CD4-positive, alpha-beta T cell treated with Interleukin-2 at 100 ng/mL for 4 hours (primary cell): Measurements from ENCODE around the gene CHRNE.
"Not testable (repeated sequence)": the region's sequence is repeated elsewhere in the genome, so short reads cannot be mapped to it uniquely, and the experiment has no call there.

Experiments
- DNase-seq: peaks from one replicate; pipeline ENCODE4 v3.0.0-alpha.2; 2020; ENCODE audit warnings: low spot score

Gene CHRNE

GRCh38 chr17:4906642-4907041, 3.7 kb upstream of the CHRNE start:
- DNase-seq = not testable (repeated sequence)

- DNase-seq = no peak
Observed at GRCh38 chr17:4902540-4902939, 358 bp downstream of the CHRNE start.

- no peak for DNase-seq
Observed at GRCh38 chr17:4901648-4902344, 1.1 kb downstream of the CHRNE start.

- no peak for DNase-seq
Observed at GRCh38 chr17:4901108-4901647, 1.7 kb downstream of the CHRNE start.

- peak; percentile 56 for DNase-seq
Observed at GRCh38 chr17:4900231-4901107, 2.4 kb downstream of the CHRNE start.

GRCh38 chr17:4899341-4900230, 3.3 kb downstream of the CHRNE start, which contains the start of gene C17orf107:
Gene C17orf107, plus strand, starts transcription at chr17:4899536. Its CDS starts 227 bp downstream, at chr17:4899763.
- DNase-seq = peak; percentile 84

GRCh38 chr17:4898927-4899326, 4.0 kb downstream of the CHRNE start:
- DNase-seq = no peak

GRCh38 chr17:4898351-4898750, 4.5 kb downstream of the CHRNE start:
- DNase-seq = no peak

GRCh38 chr17:4897785-4898184, 5.1 kb downstream of the CHRNE start:
- DNase-seq = no peak

- no peak for DNase-seq
Observed at GRCh38 chr17:4897198-4897687, 5.7 kb downstream of the CHRNE start.

- DNase-seq = no peak
Observed at GRCh38 chr17:4896332-4897197, 6.3 kb downstream of the CHRNE start.

- DNase-seq = no peak
Observed at GRCh38 chr17:4895657-4896331, 7.1 kb downstream of the CHRNE start.

GRCh38 chr17:4895121-4895520, 7.8 kb downstream of the CHRNE start:
- no peak for DNase-seq

- DNase-seq = no peak
Observed at GRCh38 chr17:4893721-4894560, 9.0 kb downstream of the CHRNE start.

- no peak for DNase-seq
Observed at GRCh38 chr17:4893272-4893671, 9.6 kb downstream of the CHRNE start.

GRCh38 chr17:4892499-4893221, 10.2 kb downstream of the CHRNE start:
- no peak for DNase-seq

- DNase-seq = no peak
Observed at GRCh38 chr17:4891411-4892410, 11.2 kb downstream of the CHRNE start.
